Measurements from ENCODE around the gene STOM.

STOM gene

DNA sequence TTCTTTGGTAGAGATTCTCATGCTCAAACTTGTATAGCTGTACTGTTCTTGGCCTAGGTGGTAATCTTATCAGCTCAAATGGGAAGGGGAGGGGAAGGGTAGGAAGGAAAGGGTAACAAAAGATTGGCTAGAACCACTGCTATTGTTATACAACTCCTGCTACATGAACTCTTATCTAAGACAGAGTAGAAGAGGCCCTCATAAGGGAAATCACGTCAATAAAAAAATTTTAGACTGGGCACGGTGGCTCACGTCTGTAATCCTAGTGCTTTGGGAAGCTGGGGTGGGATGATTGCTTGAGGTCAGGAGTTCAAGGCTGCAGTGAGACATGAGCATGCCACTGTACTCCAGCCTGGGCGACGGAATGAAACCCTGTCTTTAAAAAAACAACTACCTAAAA lies 15.9 kb downstream of the STOM start:
- no peaks in the 10 kb centered on the region for H3K9me3 ChIP-seq (replicated peaks in 1 of 2; ENCODE audit: control insufficient read depth in 2 of 2, insufficient read depth in 1 of 2, low read depth in 1 of 2, low read length in 2 of 2)
- no peak overlapping the region for H3K4ac ChIP-seq (ENCODE audit: low read length)
- no peak overlapping the region for H3K18ac ChIP-seq (ENCODE audit: low read length)
- H3K4me1 ChIP-seq (ENCODE audit: control insufficient read depth in 2 of 2, insufficient read depth in 1 of 2, low read depth in 1 of 2, low read length in 2 of 2) = peaks cover 0 to 3% of the 10 kb centered on the region in 2 donors
- no peak overlapping the region for H2BK120ac ChIP-seq (ENCODE audit: low read depth, low read length)
- H3K4me3 ChIP-seq (ENCODE audit: low read length in 2 of 2) = no peak overlapping the region
- no peak overlapping the region for H2BK15ac ChIP-seq (ENCODE audit: low read length)
- no peaks in the 10 kb centered on the region for H3K27me3 ChIP-seq (ENCODE audit: control insufficient read depth in 3 of 3, insufficient read depth in 3 of 3, low read depth in 1 of 3, low read length in 3 of 3)
- no peak overlapping the region for H4K91ac ChIP-seq (ENCODE audit: low read depth, low read length, poor library complexity)
- no peak overlapping the region for H3K23ac ChIP-seq (ENCODE audit: low read depth, low read length, poor library complexity)
- no peak for DNase-seq (ENCODE audit: low spot score)
- H2BK12ac ChIP-seq (ENCODE audit: low read length) = no peak overlapping the region
- no peak overlapping the region for H3K14ac ChIP-seq (ENCODE audit: low read length)
- H2AFZ ChIP-seq (ENCODE audit: low read length) = peak overlapping the region; percentile 55
- H2AK5ac ChIP-seq (ENCODE audit: low read depth, low read length) = no peak overlapping the region
- H3K4me2 ChIP-seq (ENCODE audit: insufficient read depth, low read length, poor library complexity, severe bottlenecking) = no peak overlapping the region
- no peak overlapping the region for H3K27ac ChIP-seq (replicated peaks; ENCODE audit: low read length)
- H3K36me3 ChIP-seq (replicated peaks in 1 of 2; ENCODE audit: control insufficient read depth in 2 of 2, insufficient read depth in 2 of 2, low read length in 2 of 2) = peaks cover 0 to 2% of the 10 kb centered on the region in 2 donors
- H3K79me1 ChIP-seq (ENCODE audit: low read depth, low read length) = no peaks in the 10 kb centered on the region
- no peak overlapping the region for H2BK5ac ChIP-seq (ENCODE audit: low read length)
- no peak overlapping the region for H3K9ac ChIP-seq (ENCODE audit: low read depth, low read length, poor library complexity)
- H4K8ac ChIP-seq (ENCODE audit: low read depth, low read length) = no peak overlapping the region
- no CpG with 5 or more reads among the region's 5 CpGs for WGBS, 2 donors (ENCODE audit: extremely low coverage in 2 of 2, insufficient read length in 2 of 2, insufficient replicate concordance in 1 of 2)

- H3K79me1 ChIP-seq (ENCODE audit: low read depth, low read length) = no peaks in the 10 kb centered on the region
- H3K27me3 ChIP-seq (ENCODE audit: control insufficient read depth in 3 of 3, insufficient read depth in 3 of 3, low read depth in 1 of 3, low read length in 3 of 3) = no peaks in the 10 kb centered on the region
- H3K23ac ChIP-seq (ENCODE audit: low read depth, low read length, poor library complexity) = no peak overlapping the region
- no peak overlapping the region for H3K27ac ChIP-seq (replicated peaks; ENCODE audit: low read length)
- no peak overlapping the region for H3K4me2 ChIP-seq (ENCODE audit: insufficient read depth, low read length, poor library complexity, severe bottlenecking)
- no CpG with 5 or more reads among the region's 9 CpGs for WGBS, 2 donors (ENCODE audit: extremely low coverage in 2 of 2, insufficient read length in 2 of 2, insufficient replicate concordance in 1 of 2)
- H2AK5ac ChIP-seq (ENCODE audit: low read depth, low read length) = no peak overlapping the region
- H4K8ac ChIP-seq (ENCODE audit: low read depth, low read length) = no peak overlapping the region
- H2BK15ac ChIP-seq (ENCODE audit: low read length) = no peak overlapping the region
- no peak overlapping the region for H2BK12ac ChIP-seq (ENCODE audit: low read length)
- no peak overlapping the region for H3K9ac ChIP-seq (ENCODE audit: low read depth, low read length, poor library complexity)
- no peak overlapping the region for H3K4me3 ChIP-seq (ENCODE audit: low read length in 2 of 2)
- H3K4ac ChIP-seq (ENCODE audit: low read length) = no peak overlapping the region
- H3K18ac ChIP-seq (ENCODE audit: low read length) = no peak overlapping the region
- no peak overlapping the region for H2BK5ac ChIP-seq (ENCODE audit: low read length)
- peaks cover 0 to 3% of the 10 kb centered on the region in 2 donors for H3K4me1 ChIP-seq (ENCODE audit: control insufficient read depth in 2 of 2, insufficient read depth in 1 of 2, low read depth in 1 of 2, low read length in 2 of 2)
- no peak overlapping the region for H3K14ac ChIP-seq (ENCODE audit: low read length)
- H3K9me3 ChIP-seq (replicated peaks in 1 of 2; ENCODE audit: control insufficient read depth in 2 of 2, insufficient read depth in 1 of 2, low read depth in 1 of 2, low read length in 2 of 2) = no peaks in the 10 kb centered on the region
- DNase-seq (ENCODE audit: low spot score) = no peak
- peaks cover 0 to 4% of the 10 kb centered on the region in 2 donors for H3K36me3 ChIP-seq (replicated peaks in 1 of 2; ENCODE audit: control insufficient read depth in 2 of 2, insufficient read depth in 2 of 2, low read length in 2 of 2)
- peak overlapping the region; percentile 55 for H2AFZ ChIP-seq (ENCODE audit: low read length)
- H4K91ac ChIP-seq (ENCODE audit: low read depth, low read length, poor library complexity) = no peak overlapping the region
- no peak overlapping the region for H2BK120ac ChIP-seq (ENCODE audit: low read depth, low read length)
These were observed 16.6 kb downstream of the STOM start for GRCh38 chr9:121353241-121354061.

- H4K91ac ChIP-seq (ENCODE audit: low read depth, low read length, poor library complexity) = no peak overlapping the region
- H2AFZ ChIP-seq (ENCODE audit: low read length) = no peak overlapping the region
- no peak overlapping the region for H2BK5ac ChIP-seq (ENCODE audit: low read length)
- no peak overlapping the region for H3K18ac ChIP-seq (ENCODE audit: low read length)
- no peaks in the 10 kb centered on the region for H3K79me1 ChIP-seq (ENCODE audit: low read depth, low read length)
- no CpG with 5 or more reads among the region's 2 CpGs for WGBS, 2 donors (ENCODE audit: extremely low coverage in 2 of 2, insufficient read length in 2 of 2, insufficient replicate concordance in 1 of 2)
- H2BK12ac ChIP-seq (ENCODE audit: low read length) = no peak overlapping the region
- H3K36me3 ChIP-seq (replicated peaks in 1 of 2; ENCODE audit: control insufficient read depth in 2 of 2, insufficient read depth in 2 of 2, low read length in 2 of 2) = peaks cover 0 to 7% of the 10 kb centered on the region in 2 donors
- peaks cover 0 to 3% of the 10 kb centered on the region in 2 donors for H3K4me1 ChIP-seq (ENCODE audit: control insufficient read depth in 2 of 2, insufficient read depth in 1 of 2, low read depth in 1 of 2, low read length in 2 of 2)
- H3K9ac ChIP-seq (ENCODE audit: low read depth, low read length, poor library complexity) = no peak overlapping the region
- no peak for DNase-seq (ENCODE audit: low spot score)
- H2BK15ac ChIP-seq (ENCODE audit: low read length) = no peak overlapping the region
- H3K27me3 ChIP-seq (ENCODE audit: control insufficient read depth in 3 of 3, insufficient read depth in 3 of 3, low read depth in 1 of 3, low read length in 3 of 3) = no peaks in the 10 kb centered on the region
- H3K27ac ChIP-seq (replicated peaks; ENCODE audit: low read length) = no peak overlapping the region
- H3K4me2 ChIP-seq (ENCODE audit: insufficient read depth, low read length, poor library complexity, severe bottlenecking) = no peak overlapping the region
- no peak overlapping the region for H3K4ac ChIP-seq (ENCODE audit: low read length)
- H2BK120ac ChIP-seq (ENCODE audit: low read depth, low read length) = no peak overlapping the region
- no peaks in the 10 kb centered on the region for H3K9me3 ChIP-seq (replicated peaks in 1 of 2; ENCODE audit: control insufficient read depth in 2 of 2, insufficient read depth in 1 of 2, low read depth in 1 of 2, low read length in 2 of 2)
- H3K23ac ChIP-seq (ENCODE audit: low read depth, low read length, poor library complexity) = no peak overlapping the region
- H3K14ac ChIP-seq (ENCODE audit: low read length) = no peak overlapping the region
- H2AK5ac ChIP-seq (ENCODE audit: low read depth, low read length) = no peak overlapping the region
- H4K8ac ChIP-seq (ENCODE audit: low read depth, low read length) = no peak overlapping the region
- no peak overlapping the region for H3K4me3 ChIP-seq (ENCODE audit: low read length in 2 of 2)
These were observed 19.0 kb downstream of the STOM start for GRCh38 chr9:121350993-121351561.

GRCh38 chr9:121350036-121350435 lies 20.0 kb downstream of the STOM start:
- H3K23ac ChIP-seq (ENCODE audit: low read depth, low read length, poor library complexity) = no peak overlapping the region
- no peaks in the 10 kb centered on the region for H3K9me3 ChIP-seq (replicated peaks in 1 of 2; ENCODE audit: control insufficient read depth in 2 of 2, insufficient read depth in 1 of 2, low read depth in 1 of 2, low read length in 2 of 2)
- H3K4ac ChIP-seq (ENCODE audit: low read length) = no peak overlapping the region
- H3K27ac ChIP-seq (replicated peaks; ENCODE audit: low read length) = no peak overlapping the region
- H3K79me1 ChIP-seq (ENCODE audit: low read depth, low read length) = no peaks in the 10 kb centered on the region
- H2BK15ac ChIP-seq (ENCODE audit: low read length) = no peak overlapping the region
- no peak overlapping the region for H3K9ac ChIP-seq (ENCODE audit: low read depth, low read length, poor library complexity)
- H3K4me3 ChIP-seq (ENCODE audit: low read length in 2 of 2) = no peak overlapping the region
- no peaks in the 10 kb centered on the region for H3K27me3 ChIP-seq (ENCODE audit: control insufficient read depth in 3 of 3, insufficient read depth in 3 of 3, low read depth in 1 of 3, low read length in 3 of 3)
- H2AK5ac ChIP-seq (ENCODE audit: low read depth, low read length) = no peak overlapping the region
- no CpG with 5 or more reads among the region's 1 CpG for WGBS, 2 donors (ENCODE audit: extremely low coverage in 2 of 2, insufficient read length in 2 of 2, insufficient replicate concordance in 1 of 2)
- no peak overlapping the region for H3K14ac ChIP-seq (ENCODE audit: low read length)
- H3K4me2 ChIP-seq (ENCODE audit: insufficient read depth, low read length, poor library complexity, severe bottlenecking) = no peak overlapping the region
- no peak overlapping the region for H3K18ac ChIP-seq (ENCODE audit: low read length)
- H2BK120ac ChIP-seq (ENCODE audit: low read depth, low read length) = no peak overlapping the region
- no peak overlapping the region for H4K8ac ChIP-seq (ENCODE audit: low read depth, low read length)
- H3K36me3 ChIP-seq (replicated peaks in 1 of 2; ENCODE audit: control insufficient read depth in 2 of 2, insufficient read depth in 2 of 2, low read length in 2 of 2) = peaks cover 0 to 6% of the 10 kb centered on the region in 2 donors
- H4K91ac ChIP-seq (ENCODE audit: low read depth, low read length, poor library complexity) = no peak overlapping the region
- no peak overlapping the region for H2AFZ ChIP-seq (ENCODE audit: low read length)
- peaks cover 0 to 3% of the 10 kb centered on the region in 2 donors for H3K4me1 ChIP-seq (ENCODE audit: control insufficient read depth in 2 of 2, insufficient read depth in 1 of 2, low read depth in 1 of 2, low read length in 2 of 2)
- H2BK5ac ChIP-seq (ENCODE audit: low read length) = no peak overlapping the region
- H2BK12ac ChIP-seq (ENCODE audit: low read length) = no peak overlapping the region
- DNase-seq (ENCODE audit: low spot score) = no peak
